K562 (cell line): ENCODE data around the gene P2RX2. TPM values are rescaled to one million over a fixed set of nuclear protein-coding genes. Genes with fewer than 3 reads are reported as not detected.

ENCODE experiments used
- ATAC-seq: fragments of 200-7000 bp; cut with Tn5 transposase; 3 replicates; pipeline ENCODE4 v1.9.1; 2020; ENCODE audit warnings: moderate library complexity
- BruUV-seq: library from RNA; stranded (reverse); fragments of 400-500 nt; replicated peaks from 2 replicates; lab custom pipeline; 2021; lab: Mats Ljungman, UMichigan
- CTCF ChIA-PET: fragments of 300-600 bp; formaldehyde crosslinking; extraction: SDS; loops from one replicate; lab custom pipeline; 2021; ENCODE audit warnings: low intra/inter-chr PET ratio; lab: Yijun Ruan, JAX
- POLR2A ChIA-PET: fragments of 300-600, 350-650 bp; sonication (Branson Sonifier 250); formaldehyde crosslinking; extraction: SDS; loops from one replicate; lab custom pipeline; 2021; ENCODE audit warnings: antibody characterized with exemption, inconsistent platforms; lab: Yijun Ruan, JAX
- DNase-seq, 4 experiments: peaks; one replicate each; pipeline versions ENCODE4 v3.0.0 to v3.0.0-alpha.2; 2011 to 2018; ENCODE audit warnings: low spot score in 3 of 4, mixed read lengths in 3 of 4; ENCODE audit errors: extremely low read depth in 1 of 4
- FAIRE-seq: peaks from 2 replicates; lab custom pipeline; 2011; peaks lifted over from hg19 to GRCh38; lab: Jason Lieb, UNC
- H2AFZ ChIP-seq: 2 replicates; pipeline ENCODE4 v1.6.0; 2011; ENCODE audit warnings: low read depth, low read length, control low read depth, inconsistent platforms
- H3K27ac ChIP-seq: fragments of 200-600 bp; 3 replicates; pipeline ENCODE4 v1.8.0; 2011; ENCODE audit warnings: low read depth, mild to moderate bottlenecking, control low read depth, inconsistent platforms, low read length, moderate library complexity, mixed read lengths; ENCODE audit errors: extremely low read depth
- H3K27me3 ChIP-seq, 2 experiments: fragments of 300-600 bp in 1 of 2; 2 replicates in 1 of 2; 3 replicates in 1 of 2; pipeline versions ENCODE4 v1.6.0 to v1.8.0; 2011; ENCODE audit warnings: inconsistent platforms in 2 of 2, low read length in 2 of 2, mild to moderate bottlenecking in 1 of 2, mixed read lengths in 1 of 2, moderate library complexity in 1 of 2; ENCODE audit not compliant: control insufficient read depth in 2 of 2, insufficient read depth in 2 of 2
- H3K36me3 ChIP-seq: fragments of 300-600 bp; 3 replicates; pipeline ENCODE4 v1.8.0; 2011; ENCODE audit warnings: mild to moderate bottlenecking, low read length, inconsistent platforms; ENCODE audit not compliant: control insufficient read depth, insufficient read depth
- H3K4me1 ChIP-seq, 2 experiments: fragments of 200-600 bp in 1 of 2; replicated peaks in 1 of 2; 2 replicates in 1 of 2; 3 replicates in 1 of 2; pipeline versions ENCODE4 v1.5.1 to v1.8.0; 2011; ENCODE audit warnings: inconsistent platforms in 2 of 2, low read length in 2 of 2, mild to moderate bottlenecking in 1 of 2, mixed read lengths in 1 of 2, moderate library complexity in 1 of 2; ENCODE audit not compliant: control insufficient read depth in 2 of 2, insufficient read depth in 2 of 2
- H3K4me2 ChIP-seq: 2 replicates; pipeline ENCODE4 v1.6.1; 2011; ENCODE audit warnings: low read length, control low read depth, inconsistent platforms, mixed read lengths; ENCODE audit not compliant: insufficient read depth
- H3K4me3 ChIP-seq: fragments of 200-600 bp; sonication (generic), shearing (Covaris generic); 2 replicates; pipeline ENCODE4 v1.5.1; 2016; ENCODE audit warnings: control low read depth, inconsistent platforms
- H3K79me2 ChIP-seq: fragments of 200-600 bp; 3 replicates; pipeline ENCODE4 v1.8.0; 2011; ENCODE audit warnings: low read length, inconsistent platforms; ENCODE audit not compliant: control insufficient read depth, insufficient read depth
- H3K9ac ChIP-seq, 2 experiments: 2 replicates each; pipeline versions ENCODE4 v1.6.0 to v1.6.1; 2011; ENCODE audit warnings: low read depth in 2 of 2, low read length in 2 of 2, control low read depth in 1 of 2, inconsistent platforms in 1 of 2, mild to moderate bottlenecking in 1 of 2, mixed read lengths in 1 of 2; ENCODE audit not compliant: insufficient read depth in 1 of 2
- H3K9me1 ChIP-seq: one replicate; pipeline ENCODE4 v1.6.0; 2011; ENCODE audit warnings: inconsistent platforms, mild to moderate bottlenecking, low read length, moderate library complexity; ENCODE audit not compliant: control insufficient read depth, insufficient read depth
- H3K9me3 ChIP-seq: replicated peaks from 2 replicates; pipeline ENCODE4 v1.5.1; 2011; ENCODE audit warnings: low read depth, low read length, inconsistent platforms; ENCODE audit not compliant: control insufficient read depth, insufficient read depth
- H4K20me1 ChIP-seq: replicated peaks from 2 replicates; pipeline ENCODE4 v1.6.1; 2011; ENCODE audit warnings: low read length, inconsistent platforms, mixed read lengths; ENCODE audit not compliant: control insufficient read depth, insufficient read depth
- BDP1 ChIP-seq: IDR thresholded peaks from 3 replicates; pipeline ENCODE4 v1.6.1; 2011; ENCODE audit not compliant: insufficient read length, insufficient read depth
- HSF4 ChIP-seq: fragments of 250-450 bp; sonication (Bioruptor Pico); IDR thresholded peaks from 2 replicates; pipeline ENCODE4 v2.1.2; 2022; ENCODE audit warnings: mild to moderate bottlenecking, moderate library complexity, borderline replicate concordance
- KDM1A ChIP-seq, 2 experiments: fragments of 450-650 bp; IDR thresholded peaks; 2 replicates each; pipeline ENCODE4 v1.6.1; 2016; ENCODE audit warnings: mild to moderate bottlenecking in 2 of 2
- MAFF ChIP-seq: IDR thresholded peaks from 2 replicates; pipeline ENCODE4 v1.6.1; 2012; ENCODE audit warnings: low read length, improper control_type of control experiment
- MAFG ChIP-seq: fragments of 450-650 bp; conservative IDR thresholded peaks from 2 replicates; pipeline ENCODE4 v1.6.1; 2016; ENCODE audit warnings: missing genetic modification characterization, missing compliant biosample characterization
- NCOR1 ChIP-seq: fragments of 450-650 bp; IDR thresholded peaks from 2 replicates; pipeline ENCODE4 v1.6.1; 2016; ENCODE audit warnings: mild to moderate bottlenecking, moderate library complexity
- PHF20 ChIP-seq: fragments of 450-650 bp; IDR thresholded peaks from 2 replicates; pipeline ENCODE4 v1.6.1; 2018; ENCODE audit not compliant: partially characterized antibody
- PHTF2 ChIP-seq: fragments of 250-450 bp; sonication (Bioruptor Pico); IDR thresholded peaks from 2 replicates; pipeline ENCODE4 v1.5.0; 2021; ENCODE audit warnings: mild to moderate bottlenecking
- SPI1 ChIP-seq: IDR thresholded peaks from 2 replicates; pipeline ENCODE4 v1.6.1; 2011; ENCODE audit warnings: low read depth, low read length, control low read depth, borderline replicate concordance
- SRF ChIP-seq, 2 experiments: fragments of 250-450, 450-650 bp in 1 of 2; sonication (Bioruptor Pico) in 1 of 2; sonication (generic) in 1 of 2; formaldehyde crosslinking; IDR thresholded peaks; 2 replicates each; pipeline versions ENCODE4 v1.5.0 to v1.5.1; 2020 to 2022; ENCODE audit warnings: mild to moderate bottlenecking in 1 of 2, missing genetic modification reagents in 1 of 2
- STAG1 ChIP-seq: sonication (generic); formaldehyde crosslinking; IDR thresholded peaks from 2 replicates; pipeline ENCODE4 v1.5.0; 2020; ENCODE audit warnings: missing genetic modification reagents, borderline replicate concordance
- THRAP3 ChIP-seq: fragments of 450-650 bp; IDR thresholded peaks from 2 replicates; pipeline ENCODE4 v1.6.1; 2016; ENCODE audit warnings: mild to moderate bottlenecking, inconsistent platforms, borderline replicate concordance
- ZBTB34 ChIP-seq: fragments of 250-450 bp; sonication (Bioruptor Pico); IDR thresholded peaks from 2 replicates; pipeline ENCODE4 v1.8.0; 2021; ENCODE audit warnings: mild to moderate bottlenecking, moderate library complexity
- ZNF24 ChIP-seq: fragments of 450-650 bp; IDR thresholded peaks from 2 replicates; pipeline ENCODE4 v1.6.1; 2016
- ZNF316 ChIP-seq: fragments of 450-650 bp; IDR thresholded peaks from 2 replicates; pipeline ENCODE4 v1.6.1; 2016
- WGBS: fragments of 100-300 bp; shearing (Covaris generic); methylation state at CpG from one replicate; pipeline ENCODE4 v1.1.6; 2016; ENCODE audit warnings: low coverage, mixed read lengths; ENCODE audit not compliant: insufficient coverage; ENCODE audit errors: missing lambda C conversion rate; 5-methylcytosine and 5-hydroxymethylcytosine counted together
- in situ Hi-C: fragments of 300-500 bp; cut with MboI; formaldehyde crosslinking; loops from 4 replicates; pipeline ENCODE4 v1.15.0; 2018; ENCODE audit warnings: inconsistent platforms, mixed read lengths
- intact Hi-C: fragments of 100-400 bp; cut with micrococcal nuclease; formaldehyde crosslinking; loops from 2 replicates; pipeline ENCODE4 v1.14.2; 2022
- polyA plus RNA-seq, 8 experiments: library from polyadenylated mRNA; depleted of rRNA in 4 of 8; stranded (reverse) in 5 of 8; unstranded in 3 of 8; fragments of >200 nt; fragmentation: Nextera tagmentation in 2 of 8; fragmentation: Illumina TruSeq in 1 of 8; extraction: Ambion mirVana in 2 of 8; extraction: Trizol in 1 of 8; gene quantifications; 2 replicates each; pipeline versions ENCODE4 v1.2.1 to v1.2.3, GENCODE V29; 2011 to 2014; ENCODE audit warnings: inconsistent platforms in 1 of 8, missing spikeins in 1 of 8
- total RNA-seq, 7 experiments: library from RNA; depleted of rRNA in 6 of 7; stranded (reverse); fragments of >200 nt in 6 of 7; fragmentation: Illumina TruSeq in 2 of 7; extraction: Trizol in 2 of 7; gene quantifications; 2 replicates each; pipeline versions ENCODE4 v1.2.1 to v1.2.3, GENCODE V29; 2011 to 2021; ENCODE audit warnings: low replicate concordance in 1 of 7
- TF ChIP-seq, protein P1 (sequence below), 3 experiments: IDR thresholded peaks in 2 of 3; conservative IDR thresholded peaks in 1 of 3; 2 replicates each; pipeline ENCODE4 v1.5.1; 2011 to 2012; ENCODE audit warnings: low read length in 3 of 3, mild to moderate bottlenecking in 3 of 3, control low read depth in 2 of 3, improper control_type of control experiment in 1 of 3, inconsistent platforms in 1 of 3, low read depth in 1 of 3, mixed read lengths in 1 of 3, moderate library complexity in 1 of 3; ENCODE audit not compliant: insufficient read depth in 2 of 3

P2RX2 gene
- total and polyA plus RNA-seq, 9 of the 15 experiments (the other 6 are each of a cell fraction or from before 2014, with no cell fraction given), result not detected

- 34% methylated on average over 21 of the region's 21 CpGs for WGBS
- Histone ChIP-seq H4K20me1 (0 out of 2 replicates have a peak, but pooled peaks cover 9% of the 10 kb centered on the region), H3K79me2 (no peaks in the 10 kb centered on the region), H3K9ac (no peak overlapping the region), H3K9me3 (no peaks in the 10 kb centered on the region; the same call in 1 of the 2 replicates), H2AFZ (no peak overlapping the region), H3K27ac (no peak overlapping the region), H3K4me3 (no peak overlapping the region), H3K27me3 (peaks cover 38 to 65% of the 10 kb centered on the region in 2 experiments), H3K36me3 (no peaks in the 10 kb centered on the region), H3K4me1 (peaks cover 0 to 42% of the 10 kb centered on the region in 2 experiments; a peak in 2 of 5 replicates), H3K4me2 (no peak overlapping the region), H3K9me1 (no peaks in the 10 kb centered on the region)
- ATAC-seq (no peak), FAIRE-seq (no peak), DNase-seq (no peak)
- ChIA-PET POLR2A (no interaction called here), CTCF (no interaction called here)
- TF ChIP-seq BDP1, result no peak
- TF ChIP-seq SRF (CRISPR knock-in tag; IDR thresholded peaks at IDR 0.05), result no peak
- no peak for TF ChIP-seq MAFF
- no peak for TF ChIP-seq PHF20
- TF ChIP-seq ZNF24, result no peak
- no peak for TF ChIP-seq KDM1A (IDR thresholded peaks at IDR 0.05)
- TF ChIP-seq, protein P1, sequence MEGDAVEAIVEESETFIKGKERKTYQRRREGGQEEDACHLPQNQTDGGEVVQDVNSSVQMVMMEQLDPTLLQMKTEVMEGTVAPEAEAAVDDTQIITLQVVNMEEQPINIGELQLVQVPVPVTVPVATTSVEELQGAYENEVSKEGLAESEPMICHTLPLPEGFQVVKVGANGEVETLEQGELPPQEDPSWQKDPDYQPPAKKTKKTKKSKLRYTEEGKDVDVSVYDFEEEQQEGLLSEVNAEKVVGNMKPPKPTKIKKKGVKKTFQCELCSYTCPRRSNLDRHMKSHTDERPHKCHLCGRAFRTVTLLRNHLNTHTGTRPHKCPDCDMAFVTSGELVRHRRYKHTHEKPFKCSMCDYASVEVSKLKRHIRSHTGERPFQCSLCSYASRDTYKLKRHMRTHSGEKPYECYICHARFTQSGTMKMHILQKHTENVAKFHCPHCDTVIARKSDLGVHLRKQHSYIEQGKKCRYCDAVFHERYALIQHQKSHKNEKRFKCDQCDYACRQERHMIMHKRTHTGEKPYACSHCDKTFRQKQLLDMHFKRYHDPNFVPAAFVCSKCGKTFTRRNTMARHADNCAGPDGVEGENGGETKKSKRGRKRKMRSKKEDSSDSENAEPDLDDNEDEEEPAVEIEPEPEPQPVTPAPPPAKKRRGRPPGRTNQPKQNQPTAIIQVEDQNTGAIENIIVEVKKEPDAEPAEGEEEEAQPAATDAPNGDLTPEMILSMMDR (IDR thresholded peaks at IDR 0.05 in 2 of 3, conservative IDR thresholded peaks at IDR 0.05 in 1 of 3; ENCODE audit: insufficient read depth in 2 of 3, low read depth in 1 of 3, low read length in 3 of 3), result no peak
- TF ChIP-seq ZBTB34 (CRISPR knock-in tag), result no peak
- TF ChIP-seq ZNF316, result no peak
- TF ChIP-seq PHTF2 (CRISPR knock-in tag), result no peak
- TF ChIP-seq SPI1, result no peak
- TF ChIP-seq THRAP3, result no peak
- TF ChIP-seq STAG1 (CRISPR knock-in tag), result no peak
- no peak for TF ChIP-seq MAFG (tag)
- no peak for TF ChIP-seq HSF4 (CRISPR knock-in tag)
- TF ChIP-seq NCOR1, result no peak
- in situ Hi-C loops, result no loop called here
- intact Hi-C loops, result no loop called here
- no TSS peak for BruUV-seq
Measured at GRCh38 chr12:132593071-132593470, 25.5 kb upstream of the P2RX2 start.
